GM12873 (cell line): ENCODE results near the gene KAZN.

ENCODE experiments used
- CTCF ChIP-seq: IDR thresholded peaks from 2 replicates; pipeline ENCODE4 v1.5.1; 2012; ENCODE audit warnings: low read depth, mild to moderate bottlenecking, moderate library complexity, low read length, control low read depth; ENCODE audit not compliant: insufficient read depth; ENCODE audit errors: missing control alignments

Gene KAZN

GRCh38 chr1:14997646-14998276 is 399.3 kb downstream of the KAZN start:
- no peak for TF ChIP-seq CTCF

GRCh38 chr1:14999441-14999840 is 401.0 kb downstream of the KAZN start:
- no peak for TF ChIP-seq CTCF

DNA sequence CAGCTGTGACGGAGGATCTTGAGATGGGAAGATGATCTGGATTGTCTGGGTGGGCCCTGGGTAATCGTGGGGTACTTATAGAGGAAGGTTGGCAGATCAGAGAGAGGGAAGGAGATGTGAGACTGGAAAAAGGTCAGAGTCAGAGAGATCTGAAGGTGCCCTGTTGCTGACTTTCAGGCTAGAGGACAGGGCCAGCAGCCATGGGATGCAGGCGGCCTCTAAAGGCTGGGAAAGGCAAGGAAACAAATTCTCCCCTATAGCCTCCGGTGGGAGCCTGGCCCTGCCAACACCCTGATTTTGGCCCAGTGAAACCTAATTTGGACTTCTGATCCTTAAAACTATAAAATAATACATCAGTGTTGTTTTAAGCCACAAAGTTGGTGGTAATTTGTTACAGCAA is 401.5 kb downstream of the KAZN start:
- no peak for TF ChIP-seq CTCF

- TF ChIP-seq CTCF, result no peak
These were observed 402.2 kb downstream of the KAZN start for GRCh38 chr1:15000671-15001070.

DNA sequence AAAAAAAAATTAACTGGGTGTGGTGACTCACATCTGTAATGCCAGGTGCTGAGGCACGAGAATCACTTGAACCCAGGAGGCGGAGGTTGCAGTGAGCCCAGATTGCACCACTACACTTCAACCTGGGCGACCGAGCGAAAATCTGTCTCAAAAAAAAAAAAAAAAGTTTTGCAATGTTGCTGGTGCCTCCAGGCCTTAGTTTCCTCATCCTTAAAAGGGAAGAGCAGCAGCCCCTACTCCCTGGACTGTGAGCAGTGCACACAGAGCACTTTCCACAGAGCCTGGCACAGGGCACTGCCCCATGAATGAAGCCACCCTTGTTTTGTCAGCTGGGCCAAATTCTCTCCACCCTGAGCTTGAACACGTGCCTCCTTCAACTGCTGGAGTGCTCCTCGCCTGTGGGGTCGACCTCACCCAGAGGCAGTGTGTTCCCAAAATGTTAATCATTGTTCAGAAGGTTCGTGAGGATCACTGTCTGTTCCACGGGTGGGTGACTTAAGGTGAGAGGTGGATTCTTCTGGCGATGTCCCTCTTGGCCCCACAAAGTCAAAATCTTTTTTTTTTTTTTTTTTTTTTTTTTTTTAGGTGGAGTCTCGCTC is 402.9 kb downstream of the KAZN start:
- no peak for TF ChIP-seq CTCF

DNA sequence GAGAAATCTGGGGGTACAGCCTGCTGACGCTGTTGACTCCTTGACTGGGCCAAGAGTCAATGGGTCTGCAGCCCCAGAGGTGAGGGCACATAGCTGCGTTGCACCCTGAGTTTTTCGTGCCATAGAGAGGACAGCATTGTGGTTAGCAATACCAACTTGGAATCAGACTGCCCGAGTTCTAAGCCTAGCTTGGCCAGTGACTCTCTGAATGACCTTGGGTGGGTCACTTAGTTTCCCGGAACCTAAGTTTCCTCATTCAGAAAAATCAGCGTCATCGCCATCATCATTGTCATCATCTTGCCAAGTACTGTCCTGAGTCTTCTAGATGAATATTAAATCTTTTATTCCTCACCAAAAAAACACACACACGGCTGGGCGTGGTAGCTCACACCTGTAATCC is 403.8 kb downstream of the KAZN start:
- TF ChIP-seq CTCF, result no peak

DNA sequence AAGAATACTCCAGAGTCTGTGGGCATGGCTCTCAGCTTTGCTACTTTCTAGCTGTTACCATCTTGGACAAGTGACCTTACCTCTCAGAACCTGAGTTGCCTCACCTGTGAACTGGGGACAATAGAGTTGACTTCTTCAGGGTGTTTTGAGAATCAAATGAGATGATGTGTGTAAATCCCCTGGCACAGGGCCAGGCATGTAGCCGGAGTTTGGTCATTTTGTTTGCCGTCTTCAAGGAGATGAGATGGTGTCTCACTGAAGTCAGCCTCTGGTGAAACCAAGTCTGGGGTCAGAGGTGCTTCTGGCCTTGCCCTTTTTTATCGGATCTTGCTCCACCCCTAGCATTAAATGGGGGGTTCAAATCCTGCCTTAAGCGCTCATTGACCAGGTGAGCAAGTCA is 405.9 kb downstream of the KAZN start:
- TF ChIP-seq CTCF, result no peak
